NCI-H2171 treated with DMSO at 0.1 percent for 48 hours (cell line): ENCODE measurements around the gene ZNF48.

Source experiments
- DNase-seq: peaks from one replicate; lab custom pipeline; 2025; lab: John Stamatoyannopoulos, UW

Gene ZNF48

DNA sequence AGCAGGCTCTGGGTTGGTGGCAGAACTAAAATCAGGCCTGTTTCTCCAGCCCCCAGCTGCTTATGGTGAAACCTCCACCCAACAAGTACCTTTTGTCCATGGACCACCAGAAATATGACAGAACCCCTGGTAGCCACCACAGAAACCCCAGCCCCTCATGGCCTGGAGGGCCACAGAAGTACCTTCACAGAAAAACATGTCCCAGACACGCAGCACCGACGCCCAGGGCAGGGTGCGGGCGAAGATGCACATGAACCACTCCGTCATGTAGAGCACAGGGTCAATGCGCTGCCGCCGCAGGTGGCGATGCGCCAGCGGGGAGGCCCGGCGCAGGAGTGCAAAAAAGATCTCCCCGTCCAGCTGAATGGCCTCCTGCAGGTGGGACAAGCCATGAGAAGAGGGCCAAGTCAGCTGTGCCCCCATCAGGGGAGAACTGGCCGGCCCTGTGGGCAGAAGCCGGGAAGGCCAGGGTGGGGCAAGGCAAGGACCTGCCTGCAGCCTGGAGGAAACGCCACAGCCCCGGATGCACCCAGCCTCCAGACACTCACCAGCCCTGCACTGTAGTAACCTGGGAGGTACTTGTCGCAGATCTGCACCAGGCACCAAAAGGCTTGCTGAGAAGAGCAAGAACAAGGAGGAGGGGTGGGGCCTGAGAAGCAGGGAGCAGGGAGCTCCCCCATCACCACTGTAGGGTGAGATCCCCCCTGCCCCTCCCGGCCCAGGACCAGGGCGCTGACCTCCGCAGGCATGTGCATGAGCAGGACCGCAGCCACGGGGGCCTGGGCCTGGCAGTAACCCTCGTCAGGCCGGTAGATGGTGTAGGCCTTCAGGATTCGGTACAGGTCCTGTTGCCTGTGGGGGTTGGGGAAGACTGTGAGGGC, 36.0 kb upstream of the ZNF48 start:
- DNase-seq = no peak

DNA sequence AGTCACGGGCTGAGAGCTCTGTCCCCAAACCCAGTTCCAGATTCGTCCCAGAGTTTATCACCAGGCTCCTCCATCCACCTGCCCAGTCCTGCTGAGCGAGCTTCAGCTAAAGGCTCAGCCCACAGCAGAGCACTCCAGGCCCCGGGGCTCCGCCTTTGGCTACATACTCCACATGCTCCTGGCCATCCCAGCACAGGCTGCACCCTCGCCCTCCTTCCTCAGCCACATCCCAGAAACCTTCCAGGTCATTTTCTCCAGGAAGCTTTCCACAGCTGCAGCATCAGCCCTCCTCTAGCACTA, 35.4 kb upstream of the ZNF48 start:
- no peak for DNase-seq

DNA sequence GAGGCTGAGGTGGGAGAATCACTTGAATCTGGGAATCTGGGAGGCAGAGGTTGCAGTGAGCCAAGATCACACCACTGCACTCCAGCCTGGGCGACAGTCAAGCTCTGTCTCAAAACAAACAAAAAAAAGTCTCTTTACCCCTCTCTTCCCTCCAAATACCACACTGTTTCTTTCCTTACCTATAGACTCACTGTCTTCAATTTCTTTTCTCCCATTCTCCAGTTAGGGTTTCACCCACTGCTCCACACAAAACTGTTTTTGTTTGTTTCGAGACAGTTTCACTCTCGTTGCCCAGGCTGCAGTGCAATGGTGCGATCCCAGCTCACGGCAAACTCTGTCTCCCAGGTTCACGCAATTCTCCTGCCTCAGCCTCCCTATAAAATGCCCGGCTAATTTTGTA, 34.0 kb upstream of the ZNF48 start:
- DNase-seq = no peak

DNA sequence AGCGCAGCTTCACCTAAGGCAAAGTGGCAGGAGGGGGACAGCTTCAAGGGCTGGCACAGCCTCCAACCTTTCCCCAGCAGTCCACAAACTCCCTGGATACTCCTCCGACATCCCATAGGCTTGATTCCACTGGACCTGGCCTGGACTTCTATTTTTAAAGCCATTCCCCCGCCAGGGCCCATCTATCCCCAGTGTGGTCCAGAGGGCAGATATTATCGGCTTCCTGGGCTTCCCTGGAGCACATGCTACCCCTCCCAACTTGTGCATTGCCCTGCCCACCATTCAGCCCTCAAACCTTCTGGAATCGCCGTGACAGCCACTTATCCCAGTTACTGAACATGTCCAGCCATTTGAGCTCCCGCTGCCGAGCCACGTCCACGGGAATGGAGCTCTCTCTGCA, 30.0 kb upstream of the ZNF48 start:
- DNase-seq = no peak

DNA sequence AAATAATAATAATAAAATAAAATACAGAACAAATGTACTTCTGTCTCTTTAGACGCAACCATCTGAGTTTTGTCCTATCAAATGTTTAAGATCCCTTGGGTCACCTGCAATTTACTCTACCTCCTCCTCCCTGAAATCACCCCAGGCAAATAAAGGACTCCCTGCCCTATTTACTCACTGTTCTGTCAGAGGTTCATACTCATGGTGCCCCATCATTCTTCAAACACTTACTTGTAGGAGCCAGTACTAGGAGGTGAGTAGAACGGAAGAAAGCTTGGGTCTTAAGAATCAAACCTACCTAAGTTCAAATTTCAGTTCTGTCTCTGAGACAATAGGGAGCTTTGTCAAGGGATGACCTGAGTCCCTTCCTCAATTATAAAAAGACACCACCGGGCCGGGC, 28.7 kb upstream of the ZNF48 start:
- no peak for DNase-seq

DNA sequence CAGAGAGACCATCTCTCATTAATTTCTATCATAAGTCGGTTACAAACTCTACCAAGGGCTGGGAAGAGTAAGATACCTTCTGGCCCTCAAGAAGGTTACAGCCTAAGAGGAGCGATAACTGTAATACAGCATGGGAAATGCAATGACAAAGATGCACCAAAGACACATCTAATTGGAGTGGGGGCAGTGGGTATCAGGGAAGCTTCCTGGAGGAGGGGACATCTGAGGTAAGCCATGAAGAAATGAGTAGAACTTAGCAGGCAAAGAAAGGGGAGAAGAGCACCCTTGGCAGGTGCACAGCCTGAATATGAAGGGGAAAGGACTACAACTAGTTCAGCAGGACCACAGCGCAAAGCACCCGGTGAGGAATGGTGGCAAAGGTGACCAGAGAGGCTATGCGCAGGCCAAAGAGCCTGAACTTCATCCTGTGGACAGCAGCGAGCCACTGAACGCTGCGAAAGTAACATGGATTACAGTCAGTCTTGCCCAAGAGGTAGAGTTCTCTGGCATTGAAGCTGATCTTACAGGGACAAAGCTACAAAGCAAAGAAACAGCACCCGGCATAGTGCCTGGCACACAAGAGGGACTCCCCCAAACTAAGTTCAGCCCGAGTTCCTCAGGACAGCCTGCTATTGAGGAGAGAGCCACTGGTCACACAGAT, 27.7 kb upstream of the ZNF48 start:
- no peak for DNase-seq

DNA sequence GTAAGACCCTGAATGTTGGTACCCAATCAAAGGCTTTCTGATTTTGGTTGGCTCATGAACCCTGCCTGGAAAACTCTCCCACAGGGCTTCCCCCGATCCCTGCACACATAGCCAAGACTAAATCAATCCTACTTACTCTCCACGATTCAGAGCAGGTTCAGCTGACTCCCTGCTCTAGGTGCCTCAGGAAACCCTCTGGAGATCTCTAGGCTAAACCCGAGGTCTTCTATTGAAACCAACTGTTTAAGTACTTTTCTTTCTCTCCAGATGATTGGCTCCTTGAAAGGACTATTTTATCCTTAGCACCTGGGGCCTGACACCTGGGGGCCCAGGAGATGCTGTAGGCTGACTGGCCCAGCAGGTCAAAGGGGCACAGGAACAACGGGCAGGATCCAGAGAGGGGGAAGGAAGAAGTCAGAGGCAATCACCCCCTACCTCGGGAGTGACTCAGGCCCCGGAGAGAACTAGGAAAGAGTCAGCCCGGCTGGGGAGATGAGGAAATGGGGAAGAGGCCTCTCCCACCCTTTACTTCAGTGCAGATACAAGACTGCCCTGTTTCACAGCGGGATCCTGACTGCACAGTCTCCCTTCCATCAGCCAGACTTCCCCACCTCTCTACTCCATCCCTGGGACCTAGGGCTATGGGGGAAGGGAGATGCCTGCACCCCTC, 27.0 kb upstream of the ZNF48 start:
- DNase-seq = no peak

DNA sequence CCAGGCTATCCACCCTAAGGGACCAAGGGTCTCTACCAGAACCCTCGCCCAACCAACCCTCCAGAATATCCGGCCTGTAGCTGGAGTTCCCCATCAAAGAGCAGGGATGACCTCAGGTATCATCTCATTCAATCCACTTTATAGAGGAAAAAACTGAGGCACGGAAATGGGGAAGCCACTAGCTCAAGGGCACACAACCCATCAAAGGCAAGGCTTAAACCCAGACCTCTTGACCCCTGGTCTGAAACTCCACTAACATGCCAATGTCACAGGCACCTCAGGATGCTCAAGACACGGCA, 26.5 kb upstream of the ZNF48 start:
- DNase-seq = no peak

DNA sequence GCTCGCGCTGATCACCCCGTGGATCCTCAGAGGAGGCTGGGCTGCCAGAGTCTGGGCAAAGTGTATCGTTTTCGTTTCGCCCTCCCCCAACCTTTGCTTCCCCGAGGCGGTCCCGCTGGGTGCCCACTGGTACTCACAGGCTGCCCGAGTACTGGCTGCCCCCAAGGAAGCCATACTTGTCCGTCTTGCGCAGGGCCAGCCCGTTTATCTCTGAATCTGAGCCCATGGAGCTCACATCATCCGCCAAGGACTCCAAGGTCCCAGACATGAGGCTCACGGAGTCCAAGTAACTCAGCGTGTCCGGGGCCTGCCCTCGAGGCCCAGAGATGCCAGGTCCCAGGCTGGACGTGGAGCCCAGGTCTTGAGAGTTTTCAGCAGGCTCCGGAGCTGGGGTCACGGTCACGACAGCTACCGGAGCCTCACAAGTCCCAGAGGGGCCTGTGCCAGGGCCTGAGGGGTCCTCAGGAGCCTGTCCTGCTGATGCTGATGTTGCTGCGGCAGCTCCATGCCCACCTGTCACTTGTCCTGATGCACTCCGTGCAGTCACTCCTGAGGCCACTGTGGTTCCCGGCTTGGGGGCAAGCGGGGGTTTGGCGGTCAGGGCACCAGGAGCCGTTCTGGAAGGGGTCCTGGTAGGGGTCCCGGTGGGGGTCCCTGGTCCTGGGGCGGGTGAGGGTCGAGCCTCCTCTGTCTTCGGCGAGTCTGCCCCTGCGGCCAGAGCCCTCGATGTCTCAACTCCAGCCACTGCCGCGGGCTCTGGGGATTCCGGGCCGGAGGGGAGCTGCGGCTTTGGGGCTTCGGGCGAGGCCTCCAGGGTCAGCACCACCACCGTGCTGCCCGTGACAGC, 25.9 kb upstream of the ZNF48 start:
- DNase-seq = no peak

DNA sequence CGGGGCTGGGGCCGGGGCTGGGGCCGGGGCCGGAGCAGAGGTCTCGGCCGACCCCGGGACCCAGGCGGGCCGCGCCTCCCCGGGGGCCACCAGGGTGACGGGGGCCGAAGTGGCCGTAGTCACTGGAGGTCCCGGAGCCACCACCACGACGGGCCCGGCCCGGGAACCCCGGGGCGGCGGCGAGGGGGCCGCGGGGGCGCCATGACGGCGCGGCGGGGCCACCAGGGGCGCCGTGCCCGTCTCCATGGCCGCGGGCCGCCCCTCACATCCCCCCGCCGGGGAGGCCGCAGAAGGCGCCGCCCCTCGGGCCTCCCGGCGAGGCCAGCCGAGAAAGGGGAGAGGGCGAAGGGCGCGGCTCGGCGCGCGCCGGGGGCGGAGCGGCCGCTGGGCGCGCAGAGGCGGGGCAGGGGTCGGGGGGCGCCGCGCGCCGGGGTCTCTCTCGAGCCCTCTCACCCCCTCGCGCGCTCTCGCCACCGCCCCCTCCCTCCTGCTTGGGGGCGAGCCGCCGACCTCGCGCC, 25.2 kb upstream of the ZNF48 start:
- DNase-seq = no peak

DNA sequence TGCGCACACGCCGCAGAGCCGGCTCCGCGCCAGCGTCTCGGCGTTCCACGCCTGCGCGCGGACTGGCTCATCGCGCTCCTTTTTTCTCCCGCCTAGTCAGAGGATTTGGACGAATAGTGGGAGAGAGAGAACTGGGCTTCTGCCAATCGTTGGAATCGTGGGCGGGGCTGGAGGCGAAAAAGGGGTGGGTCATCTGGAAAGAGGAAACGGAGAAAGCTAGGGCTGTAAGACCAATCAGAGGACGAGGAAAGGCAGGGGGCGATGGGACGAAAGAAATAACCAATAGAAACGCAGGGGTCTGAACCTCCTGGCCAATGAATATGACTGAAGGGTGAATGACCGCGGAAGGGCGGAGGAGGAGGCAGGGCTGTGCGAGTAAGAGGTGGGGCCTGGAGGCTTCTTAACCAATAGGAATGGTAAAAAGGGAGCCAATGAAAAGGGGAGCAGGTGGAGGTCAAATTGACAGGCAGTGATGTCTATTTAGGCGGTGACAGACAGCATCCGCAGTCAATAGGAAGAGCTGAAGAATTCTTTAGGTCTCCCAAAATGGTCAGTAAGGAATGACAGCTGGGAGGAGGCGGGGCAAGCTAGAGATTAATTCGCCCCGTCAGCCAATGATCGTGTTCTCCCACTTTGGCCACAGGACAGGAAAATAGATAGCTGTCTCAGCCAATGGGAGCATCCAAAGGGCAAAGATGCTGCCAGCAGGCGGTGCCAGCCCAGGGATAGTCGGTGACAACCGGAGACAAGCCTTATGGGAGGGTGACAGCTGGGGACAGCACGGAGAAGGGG, 24.6 kb upstream of the ZNF48 start, which contains the start of gene TBC1D10B:
Gene TBC1D10B, minus strand, starts transcription at position 39 of the 792 bp plus-strand sequence. CDS start 311 bp downstream, outside the sequence.
- peak; percentile 100 for DNase-seq

DNA sequence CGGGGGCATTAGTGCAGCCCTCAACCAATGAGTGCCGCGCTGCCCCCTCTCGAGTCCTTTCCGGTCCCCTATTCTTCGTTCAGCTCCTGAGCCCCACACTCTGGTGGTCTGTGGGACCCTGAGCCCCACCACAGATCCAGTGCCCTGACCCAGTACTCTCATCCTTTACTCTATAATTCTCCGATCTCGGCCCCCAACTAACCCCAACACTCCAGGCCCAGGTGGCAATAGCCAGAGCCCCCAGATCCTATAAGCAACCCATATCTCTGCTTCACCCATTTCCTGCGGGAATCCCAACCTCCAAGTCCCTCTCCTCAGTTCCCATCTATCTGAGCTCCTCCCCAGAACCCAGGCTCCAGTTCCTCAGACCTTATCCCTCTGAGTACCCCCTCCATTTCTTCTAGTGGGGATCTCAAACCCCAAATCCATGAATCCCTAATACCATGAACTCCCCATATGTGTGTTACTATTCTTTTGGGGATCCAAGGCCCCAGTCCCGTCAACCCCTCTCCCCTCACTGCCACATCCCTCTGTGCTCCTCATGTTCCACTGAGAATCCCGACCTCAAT, 23.9 kb upstream of the ZNF48 start:
- DNase-seq = no peak

DNA sequence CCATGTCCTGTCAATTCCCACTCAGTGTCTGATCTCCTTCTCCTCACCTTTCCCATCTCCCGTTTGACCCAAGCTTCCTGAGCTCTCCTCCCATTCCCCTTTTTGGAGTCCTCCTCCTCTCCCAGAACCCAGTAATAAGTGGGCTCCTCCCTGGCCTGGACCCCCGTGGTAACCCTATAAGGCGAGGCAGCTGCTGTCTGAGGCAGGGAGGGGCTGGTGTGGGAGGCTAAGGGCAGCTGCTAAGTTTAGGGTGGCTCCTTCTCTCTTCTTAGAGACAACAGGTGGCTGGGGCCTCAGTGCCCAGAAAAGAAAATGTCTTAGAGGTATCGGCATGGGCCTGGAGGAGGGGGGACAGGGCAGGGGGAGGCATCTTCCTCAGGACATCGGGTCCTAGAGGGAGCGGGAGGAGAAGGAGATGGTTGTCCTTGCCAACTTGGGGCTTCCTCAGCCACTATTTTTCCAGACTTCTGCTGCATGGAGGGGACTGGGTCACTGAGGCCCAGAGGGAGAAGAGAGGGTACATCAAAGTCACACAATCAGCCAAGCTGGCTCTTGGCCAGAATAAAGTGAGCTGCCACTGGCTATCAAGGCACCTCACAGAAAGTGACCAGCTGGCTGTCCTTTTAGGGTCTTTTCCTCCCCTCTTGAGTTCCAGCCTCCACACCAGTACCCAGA, 23.0 kb upstream of the ZNF48 start:
- DNase-seq = no peak

DNA sequence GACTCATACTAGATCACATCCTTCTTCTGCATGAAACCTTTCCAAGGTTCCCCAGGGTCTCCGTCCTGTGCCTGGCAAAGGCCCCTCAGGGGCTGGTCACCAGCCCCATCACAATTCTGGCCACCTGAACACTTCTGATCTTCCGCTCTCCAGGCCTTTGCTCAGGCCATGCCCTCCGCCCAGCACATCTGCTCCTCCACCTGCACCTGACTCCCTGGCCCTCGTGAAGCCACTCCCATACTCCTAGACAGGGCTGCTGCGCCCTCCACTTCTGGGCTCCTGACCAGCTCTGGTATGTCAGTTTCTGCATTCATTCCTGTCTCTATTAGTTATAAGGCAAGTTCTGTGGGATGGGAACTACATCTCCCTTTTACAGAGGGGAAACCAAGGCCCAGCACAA, 22.5 kb upstream of the ZNF48 start:
- DNase-seq = no peak

DNA sequence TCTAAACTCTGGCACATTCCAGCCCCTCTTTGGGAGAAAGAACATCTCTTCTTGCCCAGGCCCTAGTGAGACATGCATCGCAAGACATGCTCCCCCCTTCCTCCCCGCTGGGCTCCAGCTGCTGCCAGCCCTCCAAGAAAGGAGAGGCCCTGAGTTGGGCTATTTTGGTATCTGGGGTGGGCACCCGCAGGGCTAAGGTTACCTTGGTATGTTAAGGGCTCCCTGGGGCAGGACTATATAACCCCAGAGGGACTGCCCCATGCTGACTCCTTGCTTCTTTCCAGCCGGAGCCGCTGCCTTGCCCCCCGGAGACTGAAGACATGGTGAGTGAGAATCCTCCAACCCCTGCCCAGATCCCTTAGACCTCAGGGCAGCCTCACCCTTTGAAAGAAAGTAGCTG, 20.7 kb upstream of the ZNF48 start, which contains the start of gene MYL11:
Gene MYL11, plus strand, starts transcription at position 265 of the 400 bp plus-strand sequence. Its CDS starts 56 bp downstream, at position 321.
- no peak for DNase-seq

DNA sequence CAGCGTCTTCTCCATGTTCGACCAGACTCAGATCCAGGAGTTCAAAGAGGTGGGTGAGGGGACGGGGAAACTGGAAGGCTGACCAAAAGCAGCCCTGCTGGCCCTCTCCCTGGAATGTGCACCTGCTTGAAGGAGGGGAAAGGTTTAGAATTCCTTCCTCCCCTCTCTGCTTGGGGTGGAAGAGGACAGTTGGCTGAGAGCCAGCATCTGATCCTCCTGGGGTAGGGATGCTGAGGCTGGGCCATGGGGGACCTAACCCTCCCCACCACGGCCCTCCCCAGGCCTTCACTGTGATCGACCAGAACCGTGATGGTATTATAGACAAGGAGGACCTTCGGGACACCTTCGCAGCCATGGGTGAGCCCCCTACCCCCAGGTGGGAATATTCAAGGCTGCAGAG, 19.4 kb upstream of the ZNF48 start:
- DNase-seq = no peak

DNA sequence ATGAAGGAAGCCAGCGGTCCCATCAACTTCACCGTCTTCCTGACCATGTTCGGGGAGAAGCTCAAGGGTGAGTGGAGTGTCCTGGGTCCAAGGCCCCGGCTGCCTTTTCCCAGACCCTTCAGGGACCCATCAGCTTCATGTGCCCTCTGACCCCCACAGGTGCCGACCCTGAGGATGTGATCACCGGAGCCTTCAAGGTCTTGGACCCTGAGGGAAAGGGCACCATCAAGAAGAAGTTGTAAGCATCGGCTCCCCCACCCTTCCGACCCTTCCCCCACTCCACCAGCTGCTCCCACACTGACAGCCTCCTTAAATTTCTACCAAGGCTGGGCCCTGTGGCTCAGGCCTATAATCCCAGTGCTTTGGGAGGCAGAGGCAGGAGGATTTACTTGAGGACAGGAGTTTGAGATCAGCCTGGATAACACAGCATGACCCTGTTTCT, 18.7 kb upstream of the ZNF48 start:
- no peak for DNase-seq

DNA sequence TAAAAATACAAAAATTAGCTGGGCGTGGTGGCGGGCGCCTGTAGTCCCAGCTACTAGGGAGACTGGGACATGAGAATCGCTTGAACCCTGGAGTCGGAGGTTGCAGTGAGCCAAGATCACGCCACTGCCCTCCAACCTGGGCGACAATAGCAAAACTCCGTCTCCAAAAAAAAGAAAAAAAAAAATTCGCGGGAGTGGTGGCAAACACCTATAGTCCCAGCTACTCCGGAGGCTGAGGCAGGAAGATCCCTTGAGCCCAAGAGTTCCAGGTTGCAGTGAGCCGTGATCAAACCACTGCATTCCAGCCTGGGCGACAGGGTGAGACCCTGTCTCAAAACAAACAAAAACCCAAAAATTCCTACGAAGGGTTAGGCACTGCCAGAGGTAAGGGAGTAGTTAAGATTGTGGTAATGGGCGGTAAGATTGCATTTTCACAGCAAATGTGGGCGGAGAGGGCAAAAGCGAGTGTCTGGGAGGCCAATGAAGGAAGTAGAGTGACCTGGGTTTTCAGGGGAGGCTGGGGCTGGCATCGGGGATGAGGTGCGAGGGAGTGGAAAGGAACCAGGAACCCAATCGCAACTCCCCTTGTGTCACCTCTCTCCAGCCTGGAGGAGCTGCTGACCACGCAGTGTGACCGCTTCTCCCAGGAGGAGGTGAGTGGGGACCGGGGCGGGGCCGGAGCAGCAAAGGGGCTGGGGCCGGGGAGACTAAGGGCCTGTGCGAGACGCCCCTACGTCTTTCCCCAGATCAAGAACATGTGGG, 18.0 kb upstream of the ZNF48 start:
- no peak for DNase-seq

DNA sequence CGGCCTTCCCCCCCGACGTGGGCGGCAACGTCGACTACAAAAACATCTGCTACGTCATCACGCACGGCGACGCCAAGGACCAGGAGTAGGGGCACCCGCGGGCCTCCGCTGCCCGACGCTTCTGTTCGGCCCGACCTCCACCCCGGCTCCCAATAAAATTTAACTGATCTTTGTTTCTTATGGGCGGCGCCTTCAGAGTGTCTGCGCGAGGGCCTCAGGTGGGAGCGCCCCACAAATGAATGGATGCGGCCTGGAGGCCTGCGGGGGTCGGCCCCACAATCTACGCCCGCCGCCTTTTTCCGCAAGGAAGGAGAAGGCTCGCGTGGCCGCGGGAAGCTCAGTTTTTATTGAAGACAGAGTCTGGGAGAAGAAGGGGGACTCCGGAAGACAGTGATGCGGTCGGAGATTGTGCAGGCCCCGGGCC, 17.4 kb upstream of the ZNF48 start:
- peak; percentile 87 for DNase-seq
